ENCODE results near the gene CTNNA2. TPM values are rescaled to one million over a fixed set of nuclear protein-coding genes. Genes with fewer than 3 reads are reported as not detected.

The CTNNA2 gene
- total and polyA plus RNA-seq, 9 of the 15 experiments (the other 6 are each of a cell fraction or from before 2014, with no cell fraction given), result 0.03 to 0.40 (median 0.15) TPM

GRCh38 chr2:80154231-80154915 is 641.5 kb downstream of the CTNNA2 start (continued):
- TF ChIP-seq CHAMP1 (IDR thresholded peaks at IDR 0.05), result no peak
- TF ChIP-seq TEAD2 (tag; IDR thresholded peaks at IDR 0.05), result no peak
- TF ChIP-seq ZNF23 (CRISPR knock-in tag; IDR thresholded peaks at IDR 0.05), result no peak
- TF ChIP-seq CREB1 (IDR thresholded peaks at IDR 0.05), result no peak
- no peak for TF ChIP-seq CREB1 (CRISPR knock-in tag; IDR thresholded peaks at IDR 0.05)
- TF ChIP-seq DACH1 (IDR thresholded peaks at IDR 0.05; ENCODE audit: partially characterized antibody), result peak; percentile 16
- TF ChIP-seq SMAD4 (CRISPR knock-in tag; conservative IDR thresholded peaks at IDR 0.05), result 0 out of 2 replicates have a peak, but pooled peaks have one; percentile 41
- no peak for TF ChIP-seq NFATC3 (IDR thresholded peaks at IDR 0.05)
- 0 out of 2 replicates have a peak, but pooled peaks have one; percentile 39 for TF ChIP-seq ZNF668 (CRISPR knock-in tag; IDR thresholded peaks at IDR 0.05)
- TF ChIP-seq ZNF354B (CRISPR knock-in tag; IDR thresholded peaks at IDR 0.05), result no peak
- TF ChIP-seq GATAD2A (IDR thresholded peaks at IDR 0.05), result 0 out of 2 replicates have a peak, but pooled peaks have one; percentile 36
- no peak for TF ChIP-seq MLLT1 (IDR thresholded peaks at IDR 0.05)
- no peak for TF ChIP-seq TAF7 (tag; IDR thresholded peaks at IDR 0.05)
- peak; percentile 62 for TF ChIP-seq TAL1 (IDR thresholded peaks at IDR 0.05)
- peak; percentile 50; the same call in 1 of the 2 replicates for TF ChIP-seq NCOA1 (IDR thresholded peaks at IDR 0.05; ENCODE audit: low read depth)
- TF ChIP-seq IRF9 (tag; IDR thresholded peaks at IDR 0.05), result no peak
- TF ChIP-seq POLR3G (IDR thresholded peaks at IDR 0.05; ENCODE audit: extremely low read depth, insufficient read length, insufficient replicate concordance), result no peak
- TF ChIP-seq NCOR1 (IDR thresholded peaks at IDR 0.05), result peak; percentile 54; the same call in 1 of the 2 replicates
- TF ChIP-seq NR2F6 (CRISPR knock-in tag; IDR thresholded peaks at IDR 0.05), result no peak
- no peak for TF ChIP-seq USF1 (CRISPR knock-in tag; IDR thresholded peaks at IDR 0.05)
- TF ChIP-seq THRAP3 (IDR thresholded peaks at IDR 0.05; ENCODE audit: borderline replicate concordance), result no peak
- TF ChIP-seq DIDO1 (tag; IDR thresholded peaks at IDR 0.05; ENCODE audit: low read depth), result no peak
- no peak for TF ChIP-seq E2F8 (IDR thresholded peaks at IDR 0.05; ENCODE audit: low read depth, partially characterized antibody)

All from K562 (cell line).